GM15510 (cell line): ENCODE measurements around the gene TRAPPC3.

Source experiments
- POLR2A ChIP-seq: IDR thresholded peaks from 3 replicates; pipeline ENCODE4 v1.6.1; 2011; ENCODE audit warnings: borderline replicate concordance; ENCODE audit not compliant: insufficient read length; ENCODE audit errors: extremely low read depth

Gene TRAPPC3

DNA sequence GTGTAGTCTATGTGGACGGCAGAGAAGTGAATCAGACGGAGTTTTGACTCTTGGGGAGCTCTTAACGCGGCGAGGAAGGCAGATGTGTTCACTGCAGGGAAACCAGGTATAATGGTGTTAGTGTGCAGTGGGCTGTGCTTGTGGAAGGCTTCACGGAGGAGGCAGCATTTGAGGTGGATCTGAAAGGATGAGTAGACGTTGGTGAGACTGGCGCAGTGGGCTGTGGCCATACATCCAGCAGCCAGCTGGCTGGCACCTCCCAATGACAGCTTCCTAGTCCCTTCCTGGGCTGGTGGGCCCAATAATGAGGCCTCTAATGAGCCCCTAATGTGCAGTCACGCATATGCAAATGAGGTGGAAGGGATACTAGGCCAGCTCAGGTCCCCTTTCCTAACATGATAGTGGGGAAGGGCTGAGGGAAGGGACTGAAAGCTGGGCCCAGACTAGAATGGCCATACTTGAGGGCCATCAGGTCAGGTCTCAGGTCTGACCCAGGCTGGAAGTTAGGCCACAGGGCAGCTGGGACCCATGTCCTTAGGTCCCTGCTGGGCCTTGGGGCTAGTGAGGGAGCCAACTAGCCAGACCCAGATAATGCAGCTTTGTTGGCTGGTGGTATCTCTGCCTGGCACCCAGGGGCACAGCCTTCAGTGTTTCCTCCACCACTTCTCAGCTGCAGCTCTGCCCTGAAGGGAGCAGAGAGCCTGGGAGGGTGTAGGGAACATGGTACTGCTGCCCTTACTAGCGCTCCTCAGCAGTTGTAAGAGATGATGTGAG, 10.5 kb upstream of the TRAPPC3 start:
- no peak for TF ChIP-seq POLR2A

DNA sequence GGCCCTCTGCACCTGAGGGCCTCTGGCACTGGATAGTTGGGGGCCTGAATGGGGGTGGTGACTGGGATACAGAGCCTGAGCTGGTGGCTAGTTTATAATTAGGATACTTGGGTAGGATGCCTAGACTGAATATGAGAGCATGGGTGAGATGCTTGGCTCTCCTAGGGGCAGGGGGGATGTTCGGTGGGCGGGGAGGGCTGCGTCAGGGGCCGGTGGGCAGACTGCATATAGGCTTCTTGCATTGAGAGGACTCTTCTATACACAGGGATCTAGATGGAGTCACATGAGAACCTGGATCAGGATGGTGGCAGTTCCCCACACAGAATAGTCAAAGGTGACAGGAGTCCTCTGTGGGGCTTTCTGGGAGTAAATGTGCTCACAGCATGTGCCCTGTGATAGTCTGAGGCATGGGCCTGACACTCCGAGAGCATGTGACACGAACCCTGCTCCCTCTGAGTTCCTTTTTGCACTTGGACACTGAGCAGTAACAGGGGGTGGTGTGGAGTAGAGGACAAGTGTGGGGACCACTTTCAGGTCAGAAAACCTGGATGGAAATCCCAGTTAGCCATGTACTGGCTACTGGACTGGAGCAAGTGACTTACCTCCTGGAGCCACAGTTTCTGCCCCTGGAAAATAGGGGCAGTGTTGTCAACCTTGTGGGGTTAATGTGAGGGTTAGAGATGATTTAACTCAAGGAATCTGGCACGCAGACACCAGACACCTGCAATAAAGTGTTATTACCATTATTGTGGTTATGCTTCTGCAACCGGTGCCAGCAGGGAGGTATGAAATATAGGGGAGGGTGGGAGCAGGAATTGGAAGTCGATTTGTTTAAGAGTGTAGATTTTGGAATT, 8.9 kb upstream of the TRAPPC3 start:
- no peak for TF ChIP-seq POLR2A

DNA sequence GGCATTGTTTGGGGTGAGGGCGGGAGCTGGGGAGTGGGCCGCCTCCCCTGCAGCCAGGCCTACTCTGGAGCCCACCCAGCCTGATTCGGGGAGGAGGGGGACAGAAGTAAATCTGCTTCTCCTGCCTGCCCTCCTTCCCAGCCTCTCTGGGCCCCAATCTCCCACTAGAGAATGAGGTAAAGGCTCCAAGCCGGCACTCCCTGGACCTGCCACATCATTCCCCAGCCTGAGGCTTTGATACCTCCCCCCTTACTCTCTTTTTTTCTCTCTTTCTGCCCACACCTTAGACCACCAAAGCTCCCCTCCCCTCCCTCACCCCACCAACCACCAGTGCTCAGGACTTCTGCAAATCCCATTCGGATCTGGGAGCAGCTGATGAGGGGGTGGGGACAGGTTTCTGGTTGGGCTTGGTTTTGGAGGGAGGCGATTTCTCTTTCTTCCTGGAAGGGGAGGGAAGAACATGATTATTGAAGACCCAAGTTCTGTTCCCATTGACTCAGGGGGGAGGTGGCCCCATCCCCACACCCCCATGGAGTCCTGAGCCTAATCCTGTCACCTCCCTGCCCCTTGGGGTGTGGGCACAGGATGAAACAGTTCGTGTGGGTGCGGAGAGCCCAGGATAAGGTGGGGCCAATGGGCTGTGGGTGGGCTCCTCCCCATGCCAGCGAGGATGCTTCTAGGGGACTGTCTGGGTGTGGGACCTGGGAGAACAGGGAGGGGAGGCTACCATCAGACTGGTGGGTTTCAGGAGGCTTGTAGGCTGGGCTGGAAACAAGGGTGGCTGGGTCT, 8.0 kb upstream of the TRAPPC3 start:
- TF ChIP-seq POLR2A = no peak

DNA sequence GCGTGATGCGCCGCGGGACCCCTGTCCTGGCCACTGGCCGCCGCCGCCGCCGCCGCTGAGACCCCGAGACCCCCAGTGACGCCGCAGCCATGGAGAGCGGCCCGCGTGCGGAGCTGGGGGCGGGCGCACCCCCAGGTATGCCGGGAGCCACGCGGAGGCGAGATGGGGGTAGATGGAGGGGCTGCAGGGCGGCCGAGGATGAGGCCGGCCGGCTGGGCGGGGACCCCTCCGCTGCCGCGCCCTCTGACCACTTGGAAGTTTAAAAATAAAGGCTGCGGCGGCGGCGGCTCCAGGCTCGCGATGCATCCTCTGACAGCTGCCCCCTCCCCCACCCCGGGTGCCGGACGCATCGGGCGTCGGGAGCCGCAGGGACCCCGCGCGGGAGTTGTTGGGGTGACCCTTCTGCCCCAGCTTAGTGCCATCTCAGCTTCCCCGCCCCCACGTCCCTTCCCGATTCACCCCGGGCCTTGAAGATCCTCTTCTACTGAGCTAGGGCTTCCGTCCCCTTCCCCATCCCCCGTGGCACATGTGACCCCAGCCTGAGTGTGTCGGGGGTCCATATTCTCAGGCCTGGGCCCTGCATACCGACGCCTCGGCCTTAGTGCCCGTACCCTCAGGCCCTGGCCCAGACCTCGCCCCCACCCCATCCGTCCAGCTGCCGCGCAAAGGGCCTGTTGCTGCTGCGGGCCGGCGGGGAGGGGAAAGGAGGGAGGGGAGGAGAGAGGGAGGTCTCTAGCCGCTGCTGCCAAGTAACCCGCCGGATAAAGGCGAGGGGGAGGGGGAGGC, 7.2 kb upstream of the TRAPPC3 start:
- TF ChIP-seq POLR2A = peak; percentile 38

DNA sequence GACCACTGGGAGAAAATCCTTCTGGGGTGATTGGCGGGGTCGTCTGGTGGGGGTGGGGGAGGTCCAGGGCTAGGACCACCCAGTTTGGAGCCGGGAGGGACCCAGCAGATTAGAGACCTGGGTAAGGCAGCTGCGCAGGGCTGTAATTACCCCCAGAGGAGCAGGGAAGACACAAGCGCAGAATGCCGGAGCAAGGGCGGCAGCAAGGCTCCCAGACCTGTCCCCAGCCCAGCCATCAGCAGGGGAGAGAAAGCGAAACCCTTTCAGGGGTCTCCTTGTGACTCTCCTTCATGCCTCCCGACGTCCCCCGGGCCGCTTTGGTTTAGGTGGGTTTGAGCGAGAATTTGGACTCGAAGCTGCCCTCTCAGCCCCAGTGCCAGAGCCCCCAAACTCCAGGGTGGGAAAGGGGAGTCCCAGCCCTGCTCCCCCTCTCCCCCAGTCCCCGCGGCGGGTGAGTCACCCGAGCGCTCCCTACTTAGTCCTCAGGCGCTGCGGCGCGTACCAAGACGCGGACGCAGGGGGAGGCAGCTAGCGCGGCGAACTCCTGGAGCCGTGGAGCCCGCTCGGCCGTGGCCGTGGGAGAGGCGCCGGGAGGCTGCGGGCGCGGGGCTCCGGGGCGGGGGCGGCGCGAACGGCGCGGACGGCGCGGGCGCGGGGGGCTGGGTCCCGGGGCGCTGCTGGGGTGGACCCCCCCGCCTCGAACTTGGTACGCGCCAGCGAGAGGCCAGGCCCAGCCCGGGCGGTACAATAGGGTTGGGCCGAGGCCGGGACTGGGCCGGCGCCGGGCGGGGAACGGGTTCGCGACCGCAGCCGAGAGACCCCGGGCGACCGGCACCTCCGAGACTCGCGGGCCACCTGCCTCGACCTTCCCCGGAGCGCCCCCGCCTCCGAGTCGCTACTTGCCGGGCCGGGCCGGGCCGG, 6.4 kb upstream of the TRAPPC3 start, which contains the start of gene MAP7D1:
Gene MAP7D1, plus strand, starts transcription at position 753 of the 921 bp plus-strand sequence. CDS start 258 bp downstream, outside the sequence.
- peak; percentile 89 for TF ChIP-seq POLR2A

DNA sequence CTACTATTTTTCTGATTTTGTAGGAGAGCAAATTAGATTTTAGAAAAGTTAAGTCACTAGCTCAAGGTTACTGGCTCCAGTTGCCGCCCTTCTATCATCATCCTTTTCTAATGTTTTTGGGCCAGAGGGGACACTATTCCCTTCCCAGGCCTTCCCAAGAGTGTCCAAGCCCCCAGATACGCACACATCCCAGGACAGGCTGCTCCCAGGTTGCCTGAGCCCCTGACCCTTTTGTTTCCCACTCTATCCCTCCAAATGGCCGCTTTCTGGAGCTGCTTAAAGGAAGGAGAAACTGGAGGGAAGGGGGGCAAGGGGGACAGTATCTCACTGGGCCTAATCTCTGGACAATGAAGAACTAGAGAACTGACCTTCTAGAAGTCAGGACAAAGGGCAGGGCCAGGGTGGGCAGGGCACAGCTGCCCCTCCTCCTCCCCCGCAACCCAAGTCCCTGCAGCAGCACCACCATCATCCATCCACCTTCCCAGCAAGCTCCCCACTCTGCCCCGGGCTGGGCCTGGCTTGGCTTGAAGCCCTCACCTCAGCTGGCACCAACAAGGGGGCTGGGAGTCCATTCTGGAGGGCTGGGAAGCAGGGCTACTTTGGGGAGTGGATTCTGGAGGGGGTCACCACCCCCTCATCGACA, 5.6 kb upstream of the TRAPPC3 start:
- TF ChIP-seq POLR2A = no peak

DNA sequence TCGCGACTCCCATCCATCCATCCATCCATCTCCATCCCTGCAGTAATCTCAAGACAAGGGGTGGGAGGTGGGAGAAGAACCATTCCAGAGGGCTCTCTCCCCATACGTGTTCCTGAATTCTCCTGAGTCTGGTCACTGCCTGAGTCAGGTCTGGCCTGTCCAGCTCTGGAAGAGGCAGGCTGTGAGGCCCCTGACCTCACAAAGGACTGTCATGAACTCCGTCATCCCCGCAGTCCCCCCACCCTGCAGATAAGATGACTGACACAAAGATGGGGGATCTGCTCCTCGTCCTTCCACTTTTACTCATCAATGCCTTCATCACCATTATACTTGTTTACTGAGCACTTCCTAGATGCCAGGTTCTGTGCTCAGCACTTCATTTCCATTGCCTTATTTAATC, 5.0 kb upstream of the TRAPPC3 start:
- no peak for TF ChIP-seq POLR2A

DNA sequence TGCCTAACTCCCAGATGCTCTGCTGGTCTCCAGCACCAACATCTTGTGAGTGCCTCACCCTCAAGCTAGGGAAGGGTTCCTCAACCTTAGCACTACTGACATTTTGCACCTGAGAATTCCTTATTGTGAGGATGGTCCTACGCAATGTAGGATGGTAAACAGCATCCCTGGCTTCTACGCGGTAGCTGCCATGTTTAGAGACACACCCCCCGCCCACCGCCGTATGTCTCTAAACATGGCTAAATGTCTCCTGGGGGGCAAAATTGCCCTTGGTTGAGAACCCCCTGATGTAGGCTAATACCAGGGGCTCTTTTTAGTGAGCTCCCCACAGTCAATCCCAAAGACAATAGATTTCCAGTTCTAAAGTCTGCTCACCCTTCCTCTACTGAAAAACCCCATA, 4.2 kb upstream of the TRAPPC3 start:
- no peak for TF ChIP-seq POLR2A

DNA sequence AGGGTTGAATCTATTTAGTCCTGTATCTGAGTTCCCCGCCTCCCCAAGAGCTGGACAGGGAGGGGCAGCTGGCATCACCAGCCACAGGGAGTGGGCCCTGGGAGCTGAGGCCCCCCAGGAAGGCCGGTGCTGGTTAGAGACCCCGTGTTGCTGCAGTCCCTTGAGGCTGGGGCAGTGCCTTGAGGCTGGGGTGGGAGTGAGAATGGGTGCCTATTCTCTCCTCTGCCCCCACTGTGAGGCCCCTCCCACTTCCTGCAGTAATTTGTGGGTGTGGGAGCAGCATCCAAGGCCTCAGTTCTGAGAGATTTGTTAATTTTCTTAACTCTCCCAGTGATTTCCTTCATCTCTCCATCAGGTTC, 2.5 kb upstream of the TRAPPC3 start:
- TF ChIP-seq POLR2A = peak; percentile 19

DNA sequence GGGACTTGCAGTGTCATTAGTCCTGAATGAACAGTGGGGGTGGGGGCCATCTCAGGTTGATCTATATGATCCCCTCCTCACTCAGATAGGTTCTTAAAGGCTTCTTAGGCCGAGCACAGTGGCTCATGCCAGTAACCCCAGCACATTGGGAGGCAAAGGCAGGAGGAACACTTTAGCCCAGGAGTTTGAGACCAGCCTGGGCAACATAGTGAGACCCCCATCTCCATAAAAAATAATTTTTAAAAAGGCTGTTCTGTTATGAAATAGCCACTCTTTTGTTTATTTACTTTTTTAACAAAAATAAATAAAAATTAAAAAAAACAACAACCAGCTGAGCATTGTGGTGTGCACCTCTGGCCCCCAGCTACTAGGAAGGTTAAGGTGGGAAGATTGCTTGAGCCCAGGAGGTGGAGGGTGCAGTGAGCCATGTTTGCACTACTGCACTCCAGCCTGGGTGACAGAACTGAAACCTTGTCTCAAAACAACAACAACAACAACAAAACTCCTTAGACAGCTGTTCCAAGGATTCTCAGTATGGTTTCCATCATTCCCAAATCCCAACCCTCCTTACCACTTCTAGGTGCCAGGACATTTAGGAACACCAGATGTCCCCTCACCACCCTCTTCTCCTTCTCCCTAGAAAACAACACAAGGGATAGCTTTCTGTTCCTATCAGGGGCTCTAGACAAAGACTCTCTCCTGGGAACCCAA, 2.0 kb upstream of the TRAPPC3 start:
- TF ChIP-seq POLR2A = no peak

DNA sequence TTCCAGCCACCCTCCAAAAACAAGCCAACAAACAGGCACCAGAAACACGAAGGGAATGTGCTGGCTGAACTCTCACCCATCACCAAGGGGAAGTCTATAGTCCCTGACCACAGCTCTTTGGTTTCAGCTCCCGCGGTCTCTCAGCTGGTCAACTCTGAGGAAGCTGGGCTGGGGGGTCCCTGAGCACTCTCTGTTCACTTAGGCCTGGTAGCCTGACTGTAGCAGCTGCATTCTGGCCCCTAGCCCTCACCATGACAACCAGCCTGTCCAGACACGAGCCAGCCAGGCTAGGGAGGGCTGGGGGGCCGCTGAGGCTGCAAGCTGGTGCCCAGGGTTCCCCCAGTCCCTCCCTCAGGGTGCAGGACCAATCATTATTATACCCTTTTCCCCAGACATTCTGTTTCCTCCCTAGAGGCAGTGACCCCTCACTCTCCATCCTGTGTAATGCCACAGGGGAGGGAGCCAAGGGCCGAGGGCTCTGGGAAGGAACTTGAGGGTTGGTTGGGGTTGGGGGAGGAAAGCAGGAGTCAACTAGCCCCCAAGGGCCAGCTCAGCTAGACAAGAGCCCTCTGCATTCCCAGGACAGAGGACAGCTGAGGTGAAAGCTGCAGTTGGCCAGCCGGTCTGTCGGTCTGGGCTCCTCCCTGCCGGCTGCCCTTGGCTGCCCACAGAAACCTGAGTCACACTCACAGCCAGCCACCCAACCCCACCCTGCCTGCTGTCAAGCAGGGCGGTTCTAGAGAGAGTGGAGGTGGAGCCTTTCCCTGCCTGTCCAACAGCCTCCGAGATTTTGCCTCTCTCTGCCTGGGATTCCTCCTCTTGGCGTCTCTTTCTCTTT, 1.2 kb upstream of the TRAPPC3 start:
- peak; percentile 50 for TF ChIP-seq POLR2A
